Heart right ventricle (tissue), 16 donors: Measurements from ENCODE around the gene SLC9A6. TPM values are rescaled to one million over a fixed set of nuclear protein-coding genes. Genes with fewer than 3 reads are reported as not detected.
"Not testable (repeated sequence)": the region's sequence is repeated elsewhere in the genome, so short reads cannot be mapped to it uniquely, and the experiment has no call there.

Source experiments
- ATAC-seq, 8 donors: fragments of 200-7000 bp; cut with Tn5 transposase; one replicate each; pipeline ENCODE4 v1.9.1; 2020; ENCODE audit warnings: mild to moderate bottlenecking in 8 of 8, moderate library complexity in 8 of 8, moderate number of reproducible peaks in 1 of 8
- DNase-seq, 2 donors: peaks; one replicate each; pipeline ENCODE4 v3.0.0-alpha.2; 2020
- H3K27ac ChIP-seq, 10 donors: fragments of 200-600 bp; sonication (generic) in 2 of 10; one replicate each; pipeline versions ENCODE4 v1.5.0 to v1.8.0; 2020 to 2022; ENCODE audit warnings: mild to moderate bottlenecking in 3 of 10
- H3K27me3 ChIP-seq, 7 donors: fragments of 200-600 bp; one replicate each; pipeline ENCODE4 v1.8.0; 2021 to 2022; ENCODE audit warnings: mild to moderate bottlenecking in 2 of 7
- H3K36me3 ChIP-seq, 9 donors: fragments of 200-600 bp; sonication (generic) in 1 of 9; one replicate each; pipeline versions ENCODE4 v1.5.0 to v1.8.0; 2020 to 2022; ENCODE audit warnings: mild to moderate bottlenecking in 2 of 9
- H3K4me1 ChIP-seq, 9 donors: fragments of 200-600 bp; sonication (generic) in 1 of 9; one replicate each; pipeline versions ENCODE4 v1.5.0 to v1.8.0; 2020 to 2022; ENCODE audit warnings: mild to moderate bottlenecking in 4 of 9
- H3K4me3 ChIP-seq, 10 donors: fragments of 200-600 bp; sonication (generic) in 2 of 10; one replicate each; pipeline versions ENCODE4 v1.5.0 to v1.8.0; 2020 to 2022; ENCODE audit warnings: mild to moderate bottlenecking in 7 of 10, moderate library complexity in 2 of 10
- H3K9me3 ChIP-seq, 11 donors: fragments of 200-600 bp in 10 of 11; sonication (generic) in 2 of 11; one replicate each; pipeline versions ENCODE4 v1.5.0 to v1.8.0; 2013 to 2022; ENCODE audit warnings: mild to moderate bottlenecking in 2 of 11, control low read depth in 1 of 11, moderate library complexity in 1 of 11
- WGBS, 2 donors: extraction: QIAGEN DNeasy Blood & Tissue Kit; methylation state at CpG; one replicate each; pipeline ENCODE4 v1.1.7; 2013; ENCODE audit warnings: inconsistent platforms in 1 of 2; 5-methylcytosine and 5-hydroxymethylcytosine counted together
- intact Hi-C, 10 donors: fragments of 100-400 bp; cut with DNase I; formaldehyde crosslinking; loops; one replicate each; pipeline versions ENCODE4 v1.11.1 to v1.14.2; 2022
- polyA plus RNA-seq, 2 donors: library from polyadenylated mRNA; stranded (reverse); fragments of 200-250 nt; gene quantifications; one replicate each; pipeline ENCODE4 v1.2.3, GENCODE V29; 2013
- total RNA-seq, 10 donors: library from RNA; stranded (reverse); fragmentation: NEBNext Ultra II Directional in 3 of 10; extraction: Animal tissue kit (Norgen Biotek cat#: 25700) in 3 of 10; gene quantifications; one replicate each; pipeline versions ENCODE4 v1.2.1 to v1.2.4, GENCODE V29; 2021 to 2023
- TF ChIP-seq, protein P1 (sequence below), 9 donors: fragments of 200-600 bp; sonication (generic) in 2 of 9; IDR thresholded peaks; one replicate each; pipeline versions ENCODE4 v1.5.0 to v1.8.0; 2021 to 2022; ENCODE audit warnings: antibody characterized with exemption in 9 of 9, mild to moderate bottlenecking in 5 of 9, moderate library complexity in 1 of 9
- donor health status: Arrhythmogenic right ventricular cardiomyopathy.
- donor health status: ischemic (EF 13 %, LVEDD 7.1; RV severe dilation, severe dysfunction).
- donor health status: healthy with polysubstance abuse.
- donor health status: DM: no; HTN: yes; CAD: no.
- donor health status: DM: no; HTN: no; CAD: no.
- donor health status: ischemic (EF 25% LVEDD 6.9; RV normal size, moderate dysfunction).
- donor health status: ischemic (EF 25% LVEDD 5.7; RV mildly dilated, moderate dysfunction).
- donor health status: healthy.
- donor health status: DM: yes; HTN: yes; CAD: no.
- donor health status: Ischemic cardiomyopathy.
- donor health status: ischemic (EF 35%, LVEDD 5.7; RV mildly dilated, moderate dysfunction).
- donor health status: nonischemic (EF 11% LVEDD 7.7; RV severe dilation, severe dysfunction).
- donor health status: DM: yes; HTN: yes; CAD: no.
- donor health status: PGD.
- donor health status: ischemic (EF 29% LVEDD 5.4; RV normal size, mild dysfunction).
- donor health status: nonischemic (EF 23%, LVEDD 6.1; RV moderate dilation, normal function).

The SLC9A6 gene
- total and polyA plus RNA-seq, 12 donors: 11.7 to 18.5 (median 14.5) TPM

DNA sequence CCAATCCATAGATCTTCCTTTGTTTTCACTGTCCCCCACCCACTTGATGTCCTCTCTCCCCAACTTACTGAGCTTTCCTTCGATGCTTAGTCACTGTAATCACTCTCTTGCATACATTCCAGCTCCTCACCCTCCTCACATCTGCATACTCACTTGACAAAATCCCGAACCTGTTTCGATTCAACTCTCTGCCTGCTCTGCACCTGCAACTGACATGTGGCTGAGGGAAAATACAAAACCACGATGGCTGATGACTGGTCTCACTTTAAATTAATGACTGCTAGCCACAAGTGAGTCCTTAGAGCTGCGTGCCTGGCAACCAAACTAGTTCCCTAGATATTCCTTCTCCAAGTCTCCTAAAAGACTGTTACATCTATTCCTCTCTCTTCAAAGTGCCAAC, 91.7 kb downstream of the SLC9A6 start:
- no peaks in the 10 kb centered on the region for H3K4me1 ChIP-seq
- no peaks in the 10 kb centered on the region for H3K27me3 ChIP-seq
- TF ChIP-seq, protein P1, sequence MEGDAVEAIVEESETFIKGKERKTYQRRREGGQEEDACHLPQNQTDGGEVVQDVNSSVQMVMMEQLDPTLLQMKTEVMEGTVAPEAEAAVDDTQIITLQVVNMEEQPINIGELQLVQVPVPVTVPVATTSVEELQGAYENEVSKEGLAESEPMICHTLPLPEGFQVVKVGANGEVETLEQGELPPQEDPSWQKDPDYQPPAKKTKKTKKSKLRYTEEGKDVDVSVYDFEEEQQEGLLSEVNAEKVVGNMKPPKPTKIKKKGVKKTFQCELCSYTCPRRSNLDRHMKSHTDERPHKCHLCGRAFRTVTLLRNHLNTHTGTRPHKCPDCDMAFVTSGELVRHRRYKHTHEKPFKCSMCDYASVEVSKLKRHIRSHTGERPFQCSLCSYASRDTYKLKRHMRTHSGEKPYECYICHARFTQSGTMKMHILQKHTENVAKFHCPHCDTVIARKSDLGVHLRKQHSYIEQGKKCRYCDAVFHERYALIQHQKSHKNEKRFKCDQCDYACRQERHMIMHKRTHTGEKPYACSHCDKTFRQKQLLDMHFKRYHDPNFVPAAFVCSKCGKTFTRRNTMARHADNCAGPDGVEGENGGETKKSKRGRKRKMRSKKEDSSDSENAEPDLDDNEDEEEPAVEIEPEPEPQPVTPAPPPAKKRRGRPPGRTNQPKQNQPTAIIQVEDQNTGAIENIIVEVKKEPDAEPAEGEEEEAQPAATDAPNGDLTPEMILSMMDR (IDR thresholded peaks at IDR 0.05): no peak
- no peak overlapping the region for H3K4me3 ChIP-seq
- no peaks in the 10 kb centered on the region for H3K9me3 ChIP-seq
- ATAC-seq: no peak
- WGBS, 2 donors: 61 to 65% methylated on average over 5 of the region's 5 CpGs
- intact Hi-C loops: no loop called here
- no peaks in the 10 kb centered on the region for H3K36me3 ChIP-seq
- DNase-seq: no peak
- no peak overlapping the region for H3K27ac ChIP-seq

DNA sequence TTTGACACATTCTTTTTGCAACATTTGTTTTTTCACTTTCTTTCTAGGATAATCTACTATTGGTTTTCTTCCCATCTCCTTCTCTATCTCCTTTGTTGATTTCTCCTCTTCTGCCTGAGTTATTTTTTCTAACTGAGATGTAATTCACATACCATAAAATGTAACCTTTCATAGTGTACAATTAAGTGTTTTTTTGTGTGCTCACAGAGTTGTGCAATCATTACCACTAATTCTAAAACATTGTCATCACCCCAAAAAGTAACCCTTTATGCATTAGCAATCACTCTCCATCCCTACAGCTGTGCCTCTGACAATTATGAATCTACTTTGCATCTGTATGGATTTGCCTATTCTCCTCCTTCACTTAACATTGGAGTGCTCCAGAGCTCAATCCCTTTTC, 95.5 kb downstream of the SLC9A6 start:
- Histone ChIP-seq H3K27me3 (no peaks in the 10 kb centered on the region), H3K27ac (no peak overlapping the region), H3K36me3 (no peaks in the 10 kb centered on the region), H3K4me1 (no peaks in the 10 kb centered on the region), H3K4me3 (no peak overlapping the region), H3K9me3 (no peaks in the 10 kb centered on the region)
- TF ChIP-seq, protein P1 (IDR thresholded peaks at IDR 0.05): no peak
- no peak for DNase-seq
- intact Hi-C loops: no loop called here
- ATAC-seq: no peak

GRCh38 chrX:136086521-136086920, 101.3 kb downstream of the SLC9A6 start:
- Histone ChIP-seq H3K4me1 (no peaks in the 10 kb centered on the region), H3K27me3 (no peaks in the 10 kb centered on the region), H3K9me3 (no peaks in the 10 kb centered on the region), H3K4me3 (no peak overlapping the region), H3K36me3 (no peaks in the 10 kb centered on the region), H3K27ac (no peak overlapping the region)
- TF ChIP-seq, protein P1 (IDR thresholded peaks at IDR 0.05): no peak
- intact Hi-C loops: no loop called here
- DNase-seq: no peak
- WGBS, 2 donors: 96 to 97% methylated on average over 2 of the region's 2 CpGs
- no peak for ATAC-seq

GRCh38 chrX:136091898-136092297, 106.7 kb downstream of the SLC9A6 start:
- H3K4me3 ChIP-seq, intact Hi-C loops, H3K27me3 ChIP-seq, H3K9me3 ChIP-seq, ATAC-seq, H3K36me3 ChIP-seq, H3K27ac ChIP-seq, H3K4me1 ChIP-seq, DNase-seq: not testable (repeated sequence)
- 92 to 94% methylated on average over 6 of the region's 6 CpGs for WGBS, 2 donors

DNA sequence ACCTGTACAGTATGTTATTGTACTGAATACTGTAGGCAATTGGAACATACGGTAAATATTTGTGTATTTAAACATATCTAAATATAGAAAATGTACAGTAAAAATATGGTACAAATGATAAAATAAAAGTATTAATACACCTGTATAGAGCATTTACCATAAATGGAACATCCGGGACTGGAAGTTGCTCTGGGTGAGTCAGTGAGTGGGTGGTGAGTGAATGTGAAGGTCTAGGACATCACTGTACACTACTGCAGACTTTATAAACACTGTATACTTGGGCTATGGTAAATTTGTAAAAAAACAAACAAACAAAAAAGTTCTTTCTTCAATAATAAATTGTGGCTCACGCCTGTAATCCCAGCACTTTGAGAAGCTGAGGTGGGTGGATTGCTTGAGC, 109.7 kb downstream of the SLC9A6 start:
- Histone ChIP-seq H3K9me3 (no peaks in the 10 kb centered on the region), H3K27me3 (peaks cover 0 to 10% (median 0%) of the 10 kb centered on the region in 7 donors), H3K36me3 (no peaks in the 10 kb centered on the region), H3K4me1 (no peaks in the 10 kb centered on the region), H3K4me3 (no peak overlapping the region), H3K27ac (no peak overlapping the region)
- intact Hi-C loops: no loop called here
- TF ChIP-seq, protein P1 (IDR thresholded peaks at IDR 0.05): no peak
- DNase-seq (no peak), ATAC-seq (no peak)
- 84 to 86% methylated on average over 3 of the region's 3 CpGs for WGBS, 2 donors

Other genes with a start within 250 kb of the SLC9A6 start
- not detected for gene CT45A3, start 217.2 kb upstream of the SLC9A6 start, total RNA-seq
- not detected for gene CT45A3, start 217.2 kb upstream of the SLC9A6 start, polyA plus RNA-seq
- gene CT45A5, start 199.9 kb upstream of the SLC9A6 start, total RNA-seq: not detected
- gene CT45A5, start 199.9 kb upstream of the SLC9A6 start, polyA plus RNA-seq: not detected
- gene CT45A6, start 182.6 kb upstream of the SLC9A6 start, total RNA-seq: not detected
- gene CT45A6, start 182.6 kb upstream of the SLC9A6 start, polyA plus RNA-seq: not detected
- gene CT45A2, start 165.4 kb upstream of the SLC9A6 start, total RNA-seq: not detected
- gene CT45A2, start 165.4 kb upstream of the SLC9A6 start, polyA plus RNA-seq: not detected
- not detected for gene CT45A7, start 148.2 kb upstream of the SLC9A6 start, total RNA-seq
- gene CT45A7, start 148.2 kb upstream of the SLC9A6 start, polyA plus RNA-seq: not detected
- not detected for gene CT45A8, start 130.9 kb upstream of the SLC9A6 start, total RNA-seq
- not detected for gene CT45A8, start 130.9 kb upstream of the SLC9A6 start, polyA plus RNA-seq
- gene CT45A9, start 113.6 kb upstream of the SLC9A6 start, total RNA-seq: not detected
- not detected for gene CT45A9, start 113.6 kb upstream of the SLC9A6 start, polyA plus RNA-seq
- gene CT45A10, start 92.0 kb upstream of the SLC9A6 start, total RNA-seq: not detected
- not detected for gene CT45A10, start 92.0 kb upstream of the SLC9A6 start, polyA plus RNA-seq
- gene SAGE1, start 91.7 kb upstream of the SLC9A6 start, total RNA-seq: not detected
- not detected for gene SAGE1, start 91.7 kb upstream of the SLC9A6 start, polyA plus RNA-seq
- 10 to 100 TPM; 22.4 to 29.5 (median 26.4) TPM for gene MMGT1, start 11.4 kb upstream of the SLC9A6 start, total RNA-seq
- gene MMGT1, start 11.4 kb upstream of the SLC9A6 start, polyA plus RNA-seq: 10 to 100 TPM in 1 of 2 donors, 1 to 10 TPM in 1; 1.5 to 12.7 TPM
- gene FHL1, start 162.1 kb downstream of the SLC9A6 start, total RNA-seq: 1,000 to 10,000 TPM in 8 of 10 donors, 100 to 1,000 TPM in 2; 367 to 3,919 (median 2,586) TPM
- 1,000 to 10,000 TPM in 1 of 2 donors, 100 to 1,000 TPM in 1; 480 to 3,681 TPM for gene FHL1, start 162.1 kb downstream of the SLC9A6 start, polyA plus RNA-seq